RKO (cell line): ENCODE measurements around the gene LNPEP.

Experiments
- DNase-seq: peaks from one replicate; pipeline ENCODE4 v3.0.0-alpha.2; 2016; ENCODE audit warnings: low spot score

LNPEP gene

GRCh38 chr5:96961053-96961452 is 25.2 kb downstream of the LNPEP start:
- no peak for DNase-seq

- DNase-seq = no peak
Measured at GRCh38 chr5:96962540-96962991, 26.7 kb downstream of the LNPEP start.

- peak; percentile 64 for DNase-seq
Measured at GRCh38 chr5:96963267-96963666, 27.4 kb downstream of the LNPEP start.

- DNase-seq = no peak
Measured at GRCh38 chr5:96966801-96967200, 30.9 kb downstream of the LNPEP start.

GRCh38 chr5:96967400-96967799 is 31.5 kb downstream of the LNPEP start:
- DNase-seq = no peak

GRCh38 chr5:96968074-96968473 is 32.2 kb downstream of the LNPEP start:
- no peak for DNase-seq

GRCh38 chr5:96968614-96969013 is 32.7 kb downstream of the LNPEP start:
- DNase-seq = no peak

GRCh38 chr5:96969366-96969765 is 33.5 kb downstream of the LNPEP start:
- DNase-seq = no peak

GRCh38 chr5:96972599-96973334 is 36.9 kb downstream of the LNPEP start:
- no peak for DNase-seq

GRCh38 chr5:96973532-96974401 is 37.9 kb downstream of the LNPEP start:
- no peak for DNase-seq

GRCh38 chr5:96975656-96976055 is 39.8 kb downstream of the LNPEP start:
- no peak for DNase-seq

GRCh38 chr5:96977228-96977627 is 41.3 kb downstream of the LNPEP start:
- DNase-seq = no peak

- no peak for DNase-seq
Measured at GRCh38 chr5:96978812-96979449, 43.1 kb downstream of the LNPEP start.

- no peak for DNase-seq
Measured at GRCh38 chr5:96984506-96985192, 48.8 kb downstream of the LNPEP start.

GRCh38 chr5:96986450-96986849 is 50.6 kb downstream of the LNPEP start:
- DNase-seq = no peak

- DNase-seq = no peak
Measured at GRCh38 chr5:96990102-96990501, 54.2 kb downstream of the LNPEP start.

- DNase-seq = no peak
Measured at GRCh38 chr5:96991708-96992107, 55.8 kb downstream of the LNPEP start.

- DNase-seq = no peak
Measured at GRCh38 chr5:96993760-96994159, 57.9 kb downstream of the LNPEP start.

GRCh38 chr5:96994493-96994892 is 58.6 kb downstream of the LNPEP start:
- no peak for DNase-seq

GRCh38 chr5:96995419-96995818 is 59.5 kb downstream of the LNPEP start:
- DNase-seq = no peak

GRCh38 chr5:96997265-96997859 is 61.5 kb downstream of the LNPEP start:
- peak; percentile 81 for DNase-seq

- DNase-seq = no peak
Measured at GRCh38 chr5:96999856-97000255, 64.0 kb downstream of the LNPEP start.
